ENCODE measurements around the gene DERA. TPM values are rescaled to one million over a fixed set of nuclear protein-coding genes. Genes with fewer than 3 reads are reported as not detected.

Gene DERA
- total and polyA plus RNA-seq, 9 of the 15 experiments (the other 6 are each of a cell fraction or from before 2014, with no cell fraction given) = 5.5 to 15.5 (median 7.8) TPM

DNA sequence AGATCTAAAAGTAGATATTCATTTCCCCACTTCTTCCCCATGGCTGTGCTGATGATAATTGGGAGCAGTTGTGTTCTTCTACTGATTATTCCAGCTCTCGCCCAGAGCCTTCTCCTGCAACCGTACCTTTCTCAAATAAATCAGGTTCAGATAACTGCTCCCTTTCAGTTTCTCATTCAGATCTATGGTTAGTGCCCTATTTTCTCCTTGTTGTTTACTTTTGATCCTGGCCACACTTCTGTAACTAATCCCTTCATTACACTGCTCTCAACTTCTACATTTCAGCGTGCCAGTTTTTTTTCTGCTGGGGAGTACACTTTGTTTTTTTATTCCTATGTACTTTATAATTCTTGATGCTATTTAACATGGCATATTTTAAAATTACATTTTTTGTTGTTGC lies 31.7 kb upstream of the DERA start:
- in situ Hi-C loops (cut with MboI) (loop anchor here (25.0 kb wide), 1 partner anchor 1067 kb away; the partner anchor contains the start of genes C12orf60, SMCO3 and WBP11), intact Hi-C loops (cut with micrococcal nuclease) (no loop called here)

More for the DNA sequence above, 31.7 kb upstream of the DERA start:
- H3K27me3 ChIP-seq (ENCODE audit: control insufficient read depth in 2 of 2, insufficient read depth in 2 of 2, low read length in 2 of 2) = no peaks in the 10 kb centered on the region
- CTCF ChIA-PET (ENCODE audit: low intra/inter-chr PET ratio) = no interaction called here
- POLR2A ChIA-PET = no interaction called here
- peaks cover 3% of the 10 kb centered on the region; the same call in 1 of the 3 replicates for H3K36me3 ChIP-seq (ENCODE audit: control insufficient read depth, insufficient read depth, low read length)
- no peak overlapping the region for H3K27ac ChIP-seq (ENCODE audit: extremely low read depth, low read depth, low read length)
- H4K20me1 ChIP-seq (replicated peaks; ENCODE audit: control insufficient read depth, insufficient read depth, low read length) = no peaks in the 10 kb centered on the region
- H3K9me3 ChIP-seq (replicated peaks; ENCODE audit: control insufficient read depth, insufficient read depth, low read depth, low read length) = no peaks in the 10 kb centered on the region
- H2AFZ ChIP-seq (ENCODE audit: low read depth, low read length) = no peak overlapping the region
- H3K79me2 ChIP-seq (ENCODE audit: control insufficient read depth, insufficient read depth, low read length) = peaks cover 23% of the 10 kb centered on the region
- H3K4me3 ChIP-seq = no peak overlapping the region
- FAIRE-seq = no peak
- WGBS (ENCODE audit: insufficient coverage, low coverage, missing lambda C conversion rate) = 22% methylated on average over 3 of the region's 3 CpGs
- no peak overlapping the region for H3K4me2 ChIP-seq (ENCODE audit: insufficient read depth, low read length)
- no peaks in the 10 kb centered on the region; a peak in 1 of 5 replicates for H3K4me1 ChIP-seq (replicated peaks in 1 of 2; ENCODE audit: control insufficient read depth in 2 of 2, insufficient read depth in 2 of 2, low read length in 2 of 2)
- no TSS peak for BruUV-seq (replicated peaks)
- ATAC-seq = no peak
- no peaks in the 10 kb centered on the region for H3K9me1 ChIP-seq (ENCODE audit: control insufficient read depth, insufficient read depth, low read length)
- H3K9ac ChIP-seq (ENCODE audit: insufficient read depth in 1 of 2, low read depth in 2 of 2, low read length in 2 of 2) = no peak overlapping the region
- DNase-seq (ENCODE audit: extremely low read depth in 1 of 4, low spot score in 3 of 4) = no peak
- TF ChIP-seq POLR2G (IDR thresholded peaks at IDR 0.05; ENCODE audit: low read depth, low read length) (no peak), ZBED1 (IDR thresholded peaks at IDR 0.05) (no peak), KDM2B (CRISPR knock-in tag; IDR thresholded peaks at IDR 0.05) (no peak), CEBPG (CRISPR knock-in tag; IDR thresholded peaks at IDR 0.05) (no peak), CEBPG (tag; conservative IDR thresholded peaks at IDR 0.05 in 1 of 2, IDR thresholded peaks at IDR 0.05 in 1 of 2) (no peak), THAP12 (CRISPR knock-in tag; IDR thresholded peaks at IDR 0.05) (no peak), RUNX1 (IDR thresholded peaks at IDR 0.05; ENCODE audit: low read depth) (no peak), THRB (CRISPR knock-in tag; conservative IDR thresholded peaks at IDR 0.05) (no peak), ESRRA (IDR thresholded peaks at IDR 0.05; ENCODE audit: borderline replicate concordance, low read depth) (no peak), PTBP1 (IDR thresholded peaks at IDR 0.05; ENCODE audit: low read depth, low read length) (no peak), POLR2AphosphoS5 (IDR thresholded peaks at IDR 0.05; ENCODE audit: control insufficient read depth, insufficient read depth, low read depth, low read length) (no peak), NELFE (IDR thresholded peaks at IDR 0.05; ENCODE audit: insufficient read depth, insufficient read length) (no peak), POU5F1 (IDR thresholded peaks at IDR 0.05; ENCODE audit: borderline replicate concordance, low read depth, low read length, partially characterized antibody) (no peak), JUNB (CRISPR knock-in tag; conservative IDR thresholded peaks at IDR 0.05) (no peak)
- TF ChIP-seq, protein P1, sequence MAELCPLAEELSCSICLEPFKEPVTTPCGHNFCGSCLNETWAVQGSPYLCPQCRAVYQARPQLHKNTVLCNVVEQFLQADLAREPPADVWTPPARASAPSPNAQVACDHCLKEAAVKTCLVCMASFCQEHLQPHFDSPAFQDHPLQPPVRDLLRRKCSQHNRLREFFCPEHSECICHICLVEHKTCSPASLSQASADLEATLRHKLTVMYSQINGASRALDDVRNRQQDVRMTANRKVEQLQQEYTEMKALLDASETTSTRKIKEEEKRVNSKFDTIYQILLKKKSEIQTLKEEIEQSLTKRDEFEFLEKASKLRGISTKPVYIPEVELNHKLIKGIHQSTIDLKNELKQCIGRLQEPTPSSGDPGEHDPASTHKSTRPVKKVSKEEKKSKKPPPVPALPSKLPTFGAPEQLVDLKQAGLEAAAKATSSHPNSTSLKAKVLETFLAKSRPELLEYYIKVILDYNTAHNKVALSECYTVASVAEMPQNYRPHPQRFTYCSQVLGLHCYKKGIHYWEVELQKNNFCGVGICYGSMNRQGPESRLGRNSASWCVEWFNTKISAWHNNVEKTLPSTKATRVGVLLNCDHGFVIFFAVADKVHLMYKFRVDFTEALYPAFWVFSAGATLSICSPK (IDR thresholded peaks at IDR 0.05; ENCODE audit: borderline replicate concordance) = no peak
- TF ChIP-seq, protein P2, sequence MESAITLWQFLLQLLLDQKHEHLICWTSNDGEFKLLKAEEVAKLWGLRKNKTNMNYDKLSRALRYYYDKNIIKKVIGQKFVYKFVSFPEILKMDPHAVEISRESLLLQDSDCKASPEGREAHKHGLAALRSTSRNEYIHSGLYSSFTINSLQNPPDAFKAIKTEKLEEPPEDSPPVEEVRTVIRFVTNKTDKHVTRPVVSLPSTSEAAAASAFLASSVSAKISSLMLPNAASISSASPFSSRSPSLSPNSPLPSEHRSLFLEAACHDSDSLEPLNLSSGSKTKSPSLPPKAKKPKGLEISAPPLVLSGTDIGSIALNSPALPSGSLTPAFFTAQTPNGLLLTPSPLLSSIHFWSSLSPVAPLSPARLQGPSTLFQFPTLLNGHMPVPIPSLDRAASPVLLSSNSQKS (CRISPR knock-in tag; IDR thresholded peaks at IDR 0.05) = no peak

Data from K562 (cell line).